Brain microvascular endothelial cell (primary cell): ENCODE results near the gene FGFBP2.

Source experiments
- DNase-seq: peaks from one replicate; pipeline ENCODE4 v3.0.0-alpha.2; 2020
- H3K27ac ChIP-seq: fragments of 250-450 bp; sonication (Bioruptor Pico); 2 replicates; pipeline ENCODE4 v1.5.1; 2020; ENCODE audit warnings: mild to moderate bottlenecking, moderate library complexity
- H3K27me3 ChIP-seq: fragments of 250-450 bp; sonication (Bioruptor Pico); replicated peaks from 2 replicates; pipeline ENCODE4 v1.5.1; 2020; ENCODE audit warnings: mild to moderate bottlenecking
- H3K36me3 ChIP-seq: fragments of 250-450 bp; sonication (Bioruptor Pico); replicated peaks from 2 replicates; pipeline ENCODE4 v1.5.1; 2020; ENCODE audit warnings: mild to moderate bottlenecking
- H3K4me3 ChIP-seq: 2 replicates; pipeline ENCODE4 v1.5.1; 2011; ENCODE audit warnings: low read depth, mild to moderate bottlenecking, control low read depth, low read length, moderate library complexity
- CTCF ChIP-seq: IDR thresholded peaks from 2 replicates; pipeline ENCODE4 v1.5.1; 2011; ENCODE audit warnings: low read depth, mild to moderate bottlenecking, moderate library complexity, low read length, control low read depth, inconsistent platforms; ENCODE audit errors: missing control alignments
- in situ Hi-C: cut with HindIII; loops from 2 replicates; pipeline ENCODE4 v1.10.0; 2017; ENCODE audit warnings: low sequenced_read_pairs, low pct_ligation_motif_present

Gene FGFBP2

DNA sequence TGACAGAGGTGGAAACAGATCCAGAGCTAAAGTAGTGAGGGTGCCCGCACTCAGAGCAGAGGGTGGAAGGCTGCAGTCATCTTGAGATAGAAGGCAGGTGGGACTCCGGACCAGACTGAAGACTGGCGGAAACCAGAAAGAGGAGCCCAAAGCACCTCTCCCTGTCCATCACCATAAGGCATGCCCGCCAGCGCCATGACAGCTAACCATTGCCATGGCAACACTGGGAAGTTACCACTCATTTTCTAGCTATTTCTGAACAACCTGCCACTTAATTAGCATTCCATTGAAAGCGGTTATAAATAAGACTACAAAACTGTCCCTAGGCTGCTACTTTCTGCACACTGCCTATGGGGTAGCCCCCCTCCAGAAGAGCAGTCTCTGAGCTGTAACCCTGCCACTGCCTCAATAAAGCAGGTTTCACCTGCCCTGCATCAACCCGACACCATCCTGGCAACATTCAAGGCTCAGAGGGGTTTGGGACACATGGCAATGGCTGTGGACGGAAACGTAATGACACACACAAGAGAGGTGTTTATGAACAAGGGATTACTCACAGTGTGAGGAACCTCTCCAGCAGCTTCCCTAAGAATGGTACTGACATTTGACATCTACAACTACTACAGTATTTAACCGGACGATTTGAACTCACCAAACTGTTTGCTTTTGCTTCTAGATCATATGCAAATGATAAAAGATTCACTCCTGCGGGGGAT is 27.8 kb upstream of the FGFBP2 start:
- DNase-seq = no peak
- no peak for TF ChIP-seq CTCF
- Histone ChIP-seq H3K27ac (no peak overlapping the region), H3K4me3 (no peak overlapping the region), H3K27me3 (no peaks in the 10 kb centered on the region), H3K36me3 (no peaks in the 10 kb centered on the region)
- in situ Hi-C loops = no loop called here

DNA sequence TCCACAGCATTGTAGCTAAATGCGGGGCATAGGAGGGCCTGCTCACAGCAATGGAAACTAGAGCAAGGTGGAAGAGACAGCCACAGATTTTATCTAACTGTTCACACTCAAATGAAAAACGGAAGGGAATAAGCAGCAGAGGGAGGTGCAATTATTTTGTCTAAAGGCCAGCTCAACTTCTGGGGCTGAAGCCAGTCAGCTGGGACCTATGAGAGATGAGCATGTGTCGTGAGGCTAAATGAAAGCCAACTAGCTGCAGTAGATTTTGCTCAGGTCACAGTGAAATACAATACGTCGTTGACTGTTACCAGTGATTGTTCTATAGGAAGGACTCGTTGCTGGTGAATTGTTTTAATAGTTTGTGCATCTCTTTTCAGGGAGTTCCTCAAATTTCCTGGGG is 26.4 kb upstream of the FGFBP2 start:
- in situ Hi-C loops = no loop called here
- Histone ChIP-seq H3K4me3 (no peak overlapping the region), H3K36me3 (no peaks in the 10 kb centered on the region), H3K27me3 (no peaks in the 10 kb centered on the region), H3K27ac (no peak overlapping the region)
- TF ChIP-seq CTCF = no peak
- no peak for DNase-seq

- in situ Hi-C loops = no loop called here
These were observed 25.2 kb upstream of the FGFBP2 start for GRCh38 chr4:15988222-15988621.

DNA sequence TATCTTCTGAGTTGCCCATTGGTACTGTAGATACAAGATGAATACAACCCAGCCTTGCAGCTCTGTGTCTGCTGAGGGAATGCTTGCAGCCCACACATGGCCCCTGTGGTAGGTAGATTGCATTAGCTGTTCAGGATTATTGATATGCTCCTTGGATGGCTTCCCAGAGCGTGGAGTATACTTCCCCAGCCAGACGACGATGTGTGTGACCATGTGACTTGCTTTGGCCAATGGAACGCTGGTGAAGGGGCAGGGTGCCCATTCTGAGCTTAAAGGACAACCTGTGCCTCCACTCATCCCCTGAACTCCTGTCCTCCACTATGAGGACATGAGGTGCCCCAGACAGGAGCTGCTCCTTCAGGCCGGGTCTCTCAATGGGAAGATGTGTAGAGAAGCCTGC is 23.9 kb upstream of the FGFBP2 start:
- Histone ChIP-seq H3K36me3 (no peaks in the 10 kb centered on the region), H3K27me3 (no peaks in the 10 kb centered on the region), H3K27ac (no peak overlapping the region), H3K4me3 (no peak overlapping the region)
- TF ChIP-seq CTCF = no peak
- no peak for DNase-seq
- in situ Hi-C loops = no loop called here

More at GRCh38 chr4:15988222-15988621, 25.2 kb upstream of the FGFBP2 start:
- Histone ChIP-seq H3K27me3 (no peaks in the 10 kb centered on the region), H3K27ac (no peak overlapping the region), H3K36me3 (no peaks in the 10 kb centered on the region), H3K4me3 (no peak overlapping the region)
- no peak for DNase-seq
- no peak for TF ChIP-seq CTCF

GRCh38 chr4:15983610-15984009 is 20.6 kb upstream of the FGFBP2 start:
- no peaks in the 10 kb centered on the region for H3K27me3 ChIP-seq
- H3K27ac ChIP-seq = no peak overlapping the region
- no peaks in the 10 kb centered on the region for H3K36me3 ChIP-seq
- no peak for DNase-seq
- in situ Hi-C loops = no loop called here
- no peak overlapping the region for H3K4me3 ChIP-seq
- no peak for TF ChIP-seq CTCF
